ENCODE data around the gene UCP2.
A peak's percentile ranks its signal among the peaks of the same experiment; 100 is the strongest.

The UCP2 gene

DNA sequence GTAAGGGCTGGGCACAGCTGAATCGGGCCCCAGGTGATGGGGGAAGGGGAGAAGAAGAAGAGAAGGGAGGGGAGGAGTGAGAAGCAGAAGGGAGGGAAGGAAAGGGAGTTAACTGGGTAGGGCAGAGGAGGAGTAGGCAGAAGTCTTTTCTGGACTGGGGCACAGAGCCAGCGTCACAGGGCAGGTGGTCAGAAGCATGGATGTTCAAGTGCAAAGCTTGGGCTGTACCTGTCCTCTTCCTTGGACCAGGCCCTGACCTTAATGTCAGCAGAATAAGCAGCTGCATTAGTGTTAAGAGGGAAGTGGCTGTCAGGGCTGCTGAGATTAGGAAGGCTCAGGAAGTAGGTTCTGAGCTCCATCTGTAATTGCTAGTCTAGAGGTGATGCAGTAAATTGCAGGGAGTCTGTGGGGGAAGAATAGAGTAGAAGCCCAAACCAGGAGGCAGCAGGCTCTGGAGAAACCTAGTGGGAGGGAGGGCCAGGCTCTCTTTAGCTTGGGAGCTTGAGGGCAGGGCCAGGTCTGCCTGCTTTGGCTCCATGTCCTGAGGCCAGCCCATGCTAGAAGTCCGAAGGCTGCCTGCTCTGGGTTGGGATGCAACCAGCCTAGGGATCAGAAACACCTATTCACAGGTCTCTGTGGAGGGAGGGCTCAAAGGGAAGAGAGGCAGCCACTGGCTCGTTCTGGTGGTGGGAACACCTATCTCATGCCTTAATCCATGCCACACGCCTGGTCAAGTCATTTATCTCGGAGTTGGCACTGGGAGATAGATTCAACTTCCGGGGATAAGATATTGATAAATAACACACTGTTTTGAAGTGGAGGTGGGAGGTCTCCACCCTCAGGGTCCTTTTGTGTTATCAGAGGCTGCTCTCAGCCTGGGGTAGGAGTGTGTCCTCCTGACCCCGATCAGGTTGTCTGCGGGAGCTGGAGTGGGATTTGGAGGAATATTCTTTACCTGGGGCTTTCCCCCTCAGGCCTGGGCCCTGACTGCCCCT is 28.0 kb upstream of the UCP2 start:
- FAIRE-seq (no peak), DNase-seq (ENCODE audit: extremely low spot score, insufficient read length, low read depth) (no peak)

GRCh38 chr11:74009675-74010305 is 27.1 kb upstream of the UCP2 start:
- DNase-seq (ENCODE audit: extremely low spot score, insufficient read length, low read depth) (no peak), FAIRE-seq (no peak)

DNA sequence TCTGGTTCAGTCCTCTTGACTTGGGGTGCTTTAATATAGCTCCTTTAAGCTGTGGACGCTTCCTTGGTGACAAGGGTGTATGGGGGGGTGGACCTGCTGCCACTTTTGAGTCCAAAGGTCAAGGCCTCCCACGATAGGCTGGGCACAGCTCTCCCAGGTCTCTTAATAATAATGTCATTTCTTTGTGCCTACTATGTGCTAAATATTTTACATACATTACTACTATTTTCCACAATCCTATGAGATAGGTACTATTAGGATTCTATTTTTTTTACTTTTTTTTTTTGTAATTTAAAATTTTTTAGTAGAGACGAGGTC is 26.5 kb upstream of the UCP2 start:
- no peak for FAIRE-seq

DNA sequence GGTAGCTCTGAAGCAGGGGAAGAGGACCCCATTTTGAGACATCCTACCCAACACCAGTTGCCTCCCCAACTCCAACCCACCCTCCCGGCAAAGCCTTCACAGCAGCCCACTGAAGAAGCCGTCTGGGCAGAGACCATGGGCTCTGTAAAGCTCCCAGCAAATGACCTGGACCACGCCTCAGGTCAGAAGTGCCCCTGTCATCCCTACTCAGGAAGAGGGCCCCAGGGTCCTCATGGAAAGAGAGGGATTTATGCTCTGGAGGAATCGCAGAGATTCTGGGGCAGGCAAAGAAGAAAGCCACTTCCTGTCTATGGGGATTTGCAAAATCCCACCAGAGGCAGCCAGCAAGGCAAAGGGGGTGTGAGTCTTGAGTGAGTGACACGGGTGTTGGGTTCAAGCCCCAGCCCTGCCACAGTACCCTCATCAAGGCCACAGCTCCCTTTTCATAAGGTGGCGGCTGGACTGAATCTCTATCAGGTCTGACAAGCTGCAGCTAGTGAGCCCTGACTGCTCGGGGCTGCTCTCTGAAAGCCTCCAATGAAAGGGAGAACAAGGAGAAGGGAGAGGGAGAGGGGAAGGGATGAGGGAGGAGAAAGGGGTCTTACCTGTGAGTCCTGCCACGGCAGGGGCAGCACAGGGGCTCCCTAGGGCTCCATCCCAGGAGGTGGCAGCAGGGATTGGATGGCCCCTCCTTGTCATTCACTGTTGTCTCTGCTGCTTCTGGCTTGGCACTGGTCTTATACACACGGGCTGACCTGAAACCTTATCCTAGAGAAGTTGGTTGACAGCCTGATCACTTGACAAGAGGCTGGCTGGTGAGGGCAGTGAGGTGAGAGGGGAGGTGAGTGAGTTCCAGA is 26.0 kb upstream of the UCP2 start, which contains the start of gene UCP3:
Gene UCP3, minus strand, starts transcription at position 713 of the 857 bp plus-strand sequence. CDS start 2,043 bp downstream, outside the sequence.
- FAIRE-seq (no peak), DNase-seq (ENCODE audit: extremely low spot score, insufficient read length, low read depth) (no peak)

More for the DNA sequence above, 26.5 kb upstream of the UCP2 start:
- no peak for DNase-seq (ENCODE audit: extremely low spot score, insufficient read length, low read depth)

GRCh38 chr11:74007691-74008372 is 25.2 kb upstream of the UCP2 start:
- FAIRE-seq = no peak

DNA sequence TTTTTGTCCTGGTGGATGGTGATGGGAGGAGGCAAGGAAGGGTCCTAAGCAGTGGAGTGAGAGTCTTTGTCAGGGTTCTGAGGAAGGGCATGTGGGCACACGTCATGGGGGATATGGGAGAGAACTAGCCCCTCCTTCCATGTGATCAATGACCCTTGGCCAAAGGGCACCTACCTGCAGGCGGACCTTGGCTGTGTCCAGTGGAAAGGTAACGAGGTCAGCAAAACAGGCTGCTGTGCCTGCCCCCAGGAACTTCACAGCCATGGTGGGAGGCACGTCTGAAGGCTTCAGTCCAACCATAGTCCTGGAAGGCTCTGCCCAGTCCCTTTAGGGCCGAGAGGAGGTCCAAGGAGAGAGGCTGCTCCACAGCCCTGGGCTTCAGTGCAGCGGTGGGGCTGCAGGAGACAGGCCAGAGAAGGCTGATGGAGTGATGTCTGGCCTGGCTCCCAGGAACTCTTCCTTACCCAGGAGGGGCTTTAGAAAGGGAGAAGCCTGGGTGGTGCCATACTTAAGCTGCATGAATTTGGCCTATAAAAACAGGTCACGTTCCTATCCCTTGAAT is 24.2 kb upstream of the UCP2 start:
- FAIRE-seq (no peak), DNase-seq (ENCODE audit: extremely low spot score, insufficient read length, low read depth) (no peak)

More at GRCh38 chr11:74007691-74008372, 25.2 kb upstream of the UCP2 start:
- DNase-seq (ENCODE audit: extremely low spot score, insufficient read length, low read depth) = no peak

DNA sequence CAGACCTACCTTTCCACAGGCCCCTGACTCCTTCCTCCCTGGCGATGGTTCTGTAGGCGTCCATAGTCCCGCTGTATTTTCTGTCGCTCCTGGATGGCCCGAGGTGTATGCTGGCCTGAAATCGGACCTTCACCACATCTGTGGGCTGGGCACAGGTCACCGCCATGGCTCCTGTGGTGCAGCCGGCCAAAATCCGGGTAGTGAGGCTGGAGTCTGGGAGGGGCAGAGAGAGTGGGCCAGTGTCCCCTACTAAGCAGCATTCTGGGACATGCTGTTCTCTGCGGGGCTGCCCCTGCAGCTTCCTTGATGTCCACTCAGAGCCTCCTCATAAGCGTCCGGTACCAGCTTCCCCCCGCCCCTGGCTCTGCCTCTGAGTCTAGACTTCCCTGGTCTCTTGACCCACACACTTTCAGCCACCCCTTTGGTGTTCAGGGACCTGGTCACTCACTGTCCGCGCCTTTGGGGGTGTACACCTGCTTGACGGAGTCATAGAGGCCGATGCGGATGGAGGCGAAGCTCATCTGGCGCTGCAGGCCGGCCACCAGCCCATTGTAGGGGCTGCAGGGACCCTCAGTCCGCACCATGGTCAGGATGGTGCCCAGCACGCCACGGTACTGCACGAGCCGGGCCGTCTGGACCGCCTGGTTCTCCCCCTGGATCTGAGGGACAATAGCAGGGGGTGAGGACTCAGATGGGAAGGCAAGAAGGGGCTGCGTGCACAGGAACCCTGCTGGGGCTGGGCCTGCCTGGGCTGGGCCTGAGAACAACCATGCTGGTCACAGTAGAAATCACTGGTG is 23.3 kb upstream of the UCP2 start:
- FAIRE-seq (no peak), DNase-seq (ENCODE audit: extremely low spot score, insufficient read length, low read depth) (no peak)

GRCh38 chr11:74004759-74005615 is 22.3 kb upstream of the UCP2 start:
- no peak for FAIRE-seq
- no peak for DNase-seq (ENCODE audit: extremely low spot score, insufficient read length, low read depth)

- no peak for FAIRE-seq
- no peak for DNase-seq (ENCODE audit: extremely low spot score, insufficient read length, low read depth)
Observed at GRCh38 chr11:74004046-74004695, 21.5 kb upstream of the UCP2 start.

DNA sequence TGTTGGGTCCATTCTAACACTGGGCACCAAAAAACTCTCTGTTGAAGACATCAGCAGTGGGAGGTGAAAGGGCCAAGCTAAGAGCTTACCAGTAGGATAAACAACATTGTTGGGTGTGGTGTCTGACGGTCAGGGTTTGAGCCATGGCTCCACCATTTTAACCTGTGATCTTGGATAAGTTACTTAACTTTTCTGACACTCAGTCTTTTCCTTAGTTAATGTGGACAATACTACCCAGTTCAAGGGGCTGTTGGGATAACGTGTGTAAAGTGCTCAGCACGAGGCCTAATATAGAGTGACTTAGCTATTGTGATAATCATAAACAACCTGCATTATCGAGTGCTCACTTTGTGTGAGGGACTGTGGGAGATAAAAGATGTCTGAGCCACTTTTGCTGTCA is 20.2 kb upstream of the UCP2 start:
- FAIRE-seq = no peak
- no peak for DNase-seq (ENCODE audit: extremely low spot score, insufficient read length, low read depth)

GRCh38 chr11:74001822-74002286 is 19.2 kb upstream of the UCP2 start:
- no peak for DNase-seq (ENCODE audit: extremely low spot score, insufficient read length, low read depth)
- no peak for FAIRE-seq

- no peak for DNase-seq (ENCODE audit: extremely low spot score, insufficient read length, low read depth)
- FAIRE-seq = no peak
Observed at GRCh38 chr11:74000307-74001133, 17.9 kb upstream of the UCP2 start.

- FAIRE-seq (no peak), DNase-seq (ENCODE audit: extremely low spot score, insufficient read length, low read depth) (no peak)
Observed at GRCh38 chr11:73999581-74000306, 17.1 kb upstream of the UCP2 start.

- DNase-seq (ENCODE audit: extremely low spot score, insufficient read length, low read depth) (no peak), FAIRE-seq (no peak)
Observed at GRCh38 chr11:73998846-73999575, 16.4 kb upstream of the UCP2 start.

DNA sequence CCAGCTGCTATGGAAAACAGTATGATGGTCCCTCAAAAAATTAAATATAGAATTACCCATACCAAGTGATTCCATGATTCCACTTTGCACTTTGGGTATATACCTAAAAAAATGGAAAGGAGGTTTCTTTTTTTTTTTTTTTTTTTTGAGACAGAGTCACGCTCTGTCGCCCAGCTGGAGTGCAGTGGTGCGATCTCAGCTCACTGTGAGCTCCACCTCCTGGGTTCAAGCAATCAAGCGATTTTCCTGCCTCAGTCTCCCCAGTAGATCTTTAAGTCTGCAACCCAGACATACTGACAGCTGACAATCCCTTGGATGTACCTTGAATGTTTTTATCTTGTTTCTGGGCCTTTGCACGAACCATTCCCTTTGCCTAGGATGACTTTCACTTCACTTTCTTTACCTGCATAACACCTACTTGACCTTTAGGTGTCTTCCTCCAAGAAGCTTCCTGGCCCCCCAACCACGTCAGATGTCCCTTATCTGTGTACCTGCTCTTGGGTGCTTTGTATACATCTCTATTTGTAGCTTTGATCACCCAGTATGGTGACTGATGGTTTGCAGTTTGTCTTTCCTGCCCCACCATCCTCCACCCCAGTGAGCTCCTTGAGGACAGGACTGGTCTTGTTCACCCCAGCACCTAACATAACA is 14.6 kb upstream of the UCP2 start:
- peak; percentile 65 for FAIRE-seq
- no peak for DNase-seq (ENCODE audit: extremely low spot score, insufficient read length, low read depth)
